Esophagus squamous epithelium (tissue), 5 donors: ENCODE measurements around the gene TNKS1BP1. TPM values are rescaled to one million over a fixed set of nuclear protein-coding genes. Genes with fewer than 3 reads are reported as not detected.
A peak's percentile ranks its signal among the peaks of the same experiment; 100 is the strongest.
"Not testable (repeated sequence)": the region's sequence is repeated elsewhere in the genome, so short reads cannot be mapped to it uniquely, and the experiment has no call there.

Source experiments
- DNase-seq: peaks from one replicate; lab custom pipeline; 2025; lab: John Stamatoyannopoulos, UW
- H3K27ac ChIP-seq, 4 donors: fragments of 200-600 bp; sonication (generic); one replicate each; pipeline ENCODE4 v1.5.1; 2016 to 2019; ENCODE audit warnings: mild to moderate bottlenecking in 1 of 4
- H3K27me3 ChIP-seq, 4 donors: fragments of 200-600 bp; sonication (generic); 1 replicate in 3 of 4; 2 replicates in 1 of 4; pipeline versions ENCODE4 v1.5.1 to v1.6.0; 2017 to 2021; ENCODE audit warnings: antibody characterized with exemption in 1 of 4
- H3K36me3 ChIP-seq, 3 donors: fragments of 200-600 bp; sonication (generic); one replicate each; pipeline ENCODE4 v1.5.1; 2016 to 2019
- H3K4me1 ChIP-seq, 3 donors: fragments of 200-600 bp; sonication (generic); one replicate each; pipeline ENCODE4 v1.5.1; 2017 to 2019
- H3K4me3 ChIP-seq, 4 donors: fragments of 200-600 bp; sonication (generic); 1 replicate in 3 of 4; 2 replicates in 1 of 4; pipeline ENCODE4 v1.5.1; 2016 to 2019; ENCODE audit warnings: mild to moderate bottlenecking in 2 of 4, moderate library complexity in 1 of 4
- H3K9me3 ChIP-seq, 3 donors: fragments of 200-600 bp; sonication (generic); one replicate each; pipeline ENCODE4 v1.5.1; 2016 to 2019
- CTCF ChIP-seq, 6 experiments: fragments of 450-650 bp in 4 of 6; fragments of 200-600 bp in 2 of 6; sonication (generic) in 2 of 6; IDR thresholded peaks; one replicate each; pipeline ENCODE4 v1.5.1; 2016 to 2019; ENCODE audit warnings: antibody characterized with exemption in 6 of 6, mild to moderate bottlenecking in 4 of 6, moderate library complexity in 4 of 6
- POLR2A ChIP-seq, 4 donors: fragments of 450-650 bp; IDR thresholded peaks; one replicate each; pipeline ENCODE4 v1.6.1; 2017; ENCODE audit warnings: antibody characterized with exemption in 4 of 4, mild to moderate bottlenecking in 4 of 4, moderate library complexity in 3 of 4
- WGBS, 2 donors: methylation state at CpG; one replicate each; pipeline ENCODE4 v1.1.5; 2018; 5-methylcytosine and 5-hydroxymethylcytosine counted together
- intact Hi-C: fragments of 100-400 bp; cut with DNase I; formaldehyde crosslinking; loops from one replicate; pipeline ENCODE4 v1.15.0; 2022
- total RNA-seq, 4 donors: library from RNA; depleted of rRNA; stranded (reverse); fragments of >200 nt; gene quantifications; one replicate each; pipeline ENCODE4 v1.1.0, GENCODE V29; 2016
- donor health status: DM: yes; HTN: yes; CAD: no.

The TNKS1BP1 gene
- total RNA-seq, 4 donors from 2014 or later: 94.6 to 212 (median 124) TPM

- no peak for DNase-seq
- intact Hi-C loops: loop anchor here (10.0 kb wide), 2 partner anchors 133 to 293 kb away; no protein-coding TSS in a partner anchor
- Histone ChIP-seq H3K4me1 (peaks cover 0 to 13% (median 0%) of the 10 kb centered on the region in 3 donors), H3K27me3 (no peaks in the 10 kb centered on the region), H3K4me3 (no peak overlapping the region), H3K27ac (no peak overlapping the region), H3K9me3 (no peaks in the 10 kb centered on the region), H3K36me3 (no peaks in the 10 kb centered on the region)
- TF ChIP-seq POLR2A (IDR thresholded peaks at IDR 0.05): no peak
- no peak for TF ChIP-seq CTCF (IDR thresholded peaks at IDR 0.05)
- WGBS, 2 donors: 69 to 70% methylated on average over 6 of the region's 6 CpGs
Observed at GRCh38 chr11:57341250-57341808, 16.6 kb upstream of the TNKS1BP1 start.

GRCh38 chr11:57340039-57340615 lies 15.4 kb upstream of the TNKS1BP1 start:
- TF ChIP-seq CTCF (IDR thresholded peaks at IDR 0.05) (no peak), POLR2A (IDR thresholded peaks at IDR 0.05) (no peak)
- no peak overlapping the region for H3K27ac ChIP-seq
- 28 to 35% methylated on average over 6 to 11 of the region's 12 CpGs for WGBS, 2 donors
- no peaks in the 10 kb centered on the region for H3K9me3 ChIP-seq
- intact Hi-C loops: loop anchor here (10.0 kb wide), 2 partner anchors 135 to 295 kb away; no protein-coding TSS in a partner anchor
- H3K4me1 ChIP-seq: peaks cover 0 to 16% (median 5%) of the 10 kb centered on the region in 3 donors
- no peaks in the 10 kb centered on the region for H3K36me3 ChIP-seq
- DNase-seq: no peak
- H3K4me3 ChIP-seq: no peak overlapping the region
- H3K27me3 ChIP-seq: no peaks in the 10 kb centered on the region

GRCh38 chr11:57339328-57339727 lies 14.6 kb upstream of the TNKS1BP1 start:
- no peak for DNase-seq
- no peak for TF ChIP-seq POLR2A (IDR thresholded peaks at IDR 0.05)
- intact Hi-C loops: no loop called here
- no peak overlapping the region for H3K27ac ChIP-seq
- peaks cover 0 to 1% (median 0%) of the 10 kb centered on the region in 3 donors for H3K36me3 ChIP-seq
- no peak overlapping the region for H3K4me3 ChIP-seq
- WGBS, 2 donors: 74 to 85% methylated on average over 3 to 4 of the region's 5 CpGs
- H3K9me3 ChIP-seq: no peaks in the 10 kb centered on the region
- H3K4me1 ChIP-seq: peaks cover 7 to 24% (median 13%) of the 10 kb centered on the region in 3 donors
- H3K27me3 ChIP-seq: no peaks in the 10 kb centered on the region

- Histone ChIP-seq H3K27ac (no peak within 1 kb of the TSS), H3K4me3 (no peak within 1 kb of the TSS), H3K36me3 (peaks cover 0 to 13% (median 2%) of the 10 kb centered on the region in 3 donors), H3K9me3 (no peaks in the 10 kb centered on the region), H3K4me1 (peaks cover 10 to 35% (median 16%) of the 10 kb centered on the region in 3 donors), H3K27me3 (no peaks in the 10 kb centered on the region)
- intact Hi-C loops: no loop called here
- DNase-seq: no peak
- TF ChIP-seq POLR2A (IDR thresholded peaks at IDR 0.05) (no peak), CTCF (IDR thresholded peaks at IDR 0.05) (no peak)
- WGBS, 2 donors: 40 to 47% methylated on average over 2 to 4 of the region's 4 CpGs
Observed at GRCh38 chr11:57338142-57338541, 13.4 kb upstream of the TNKS1BP1 start, which contains the start of gene P2RX3. Gene P2RX3, plus strand, starts transcription at chr11:57338352. Its CDS starts 199 bp downstream, at chr11:57338551.

GRCh38 chr11:57336856-57337255 lies 12.1 kb upstream of the TNKS1BP1 start:
- 89 to 91% methylated on average over 6 of the region's 6 CpGs for WGBS, 2 donors
- H3K4me3 ChIP-seq, H3K27me3 ChIP-seq, H3K27ac ChIP-seq, intact Hi-C loops, DNase-seq, H3K9me3 ChIP-seq: not testable (repeated sequence)
- Histone ChIP-seq H3K36me3 (peaks cover 12 to 26% (median 15%) of the 10 kb centered on the region in 3 donors), H3K4me1 (peaks cover 10 to 35% (median 16%) of the 10 kb centered on the region in 3 donors)

GRCh38 chr11:57336111-57336666 lies 11.4 kb upstream of the TNKS1BP1 start:
- Histone ChIP-seq H3K36me3 (peaks cover 18 to 32% (median 20%) of the 10 kb centered on the region in 3 donors), H3K4me3 (peak overlapping the region; percentile 73 to 99 (median 98)), H3K4me1 (peaks cover 10 to 35% (median 16%) of the 10 kb centered on the region in 3 donors), H3K27me3 (no peaks in the 10 kb centered on the region), H3K9me3 (no peaks in the 10 kb centered on the region), H3K27ac (peak overlapping the region; percentile 89 to 96 (median 94))
- TF ChIP-seq CTCF (IDR thresholded peaks at IDR 0.05) (no peak), POLR2A (IDR thresholded peaks at IDR 0.05) (no peak)
- intact Hi-C loops: no loop called here
- WGBS, 2 donors: 22 to 23% methylated on average over 11 to 12 of the region's 12 CpGs
- no peak for DNase-seq
